Kidney (tissue), 14 donors: ENCODE results near the gene ARHGEF17. TPM values are rescaled to one million over a fixed set of nuclear protein-coding genes. Genes with fewer than 3 reads are reported as not detected.

Experiments used
- DNase-seq, 5 donors: peaks; one replicate each; pipeline ENCODE4 v3.0.0-alpha.2; 2013 to 2020
- FAIRE-seq: peaks from 2 replicates; lab custom pipeline; 2012; peaks lifted over from hg19 to GRCh38; lab: Jason Lieb, UNC
- H3K27ac ChIP-seq, 2 donors: one replicate each; pipeline ENCODE4 v1.7.0; 2013; ENCODE audit warnings: low read depth in 2 of 2, low read length in 2 of 2, inconsistent platforms in 1 of 2
- H3K27me3 ChIP-seq: one replicate; pipeline ENCODE4 v1.7.1; 2013; ENCODE audit warnings: low read length, inconsistent platforms; ENCODE audit not compliant: control insufficient read depth, insufficient read depth
- H3K36me3 ChIP-seq, 3 donors: one replicate each; pipeline versions ENCODE4 v1.7.0 to v1.7.1; 2013; ENCODE audit warnings: low read length in 3 of 3, control low read depth in 1 of 3, inconsistent platforms in 1 of 3; ENCODE audit not compliant: insufficient read depth in 3 of 3, control insufficient read depth in 2 of 3
- H3K4me1 ChIP-seq, 3 donors: one replicate each; pipeline versions ENCODE4 v1.7.0 to v1.7.1; 2013; ENCODE audit warnings: low read length in 3 of 3, inconsistent platforms in 1 of 3, low read depth in 1 of 3; ENCODE audit not compliant: control insufficient read depth in 2 of 3, insufficient read depth in 2 of 3
- H3K4me3 ChIP-seq, 3 donors: one replicate each; pipeline versions ENCODE4 v1.7.0 to v1.8.1; 2013; ENCODE audit warnings: low read length in 3 of 3, control low read depth in 1 of 3, inconsistent platforms in 1 of 3
- H3K9ac ChIP-seq, 3 donors: one replicate each; pipeline versions ENCODE4 v1.7.0 to v1.7.1; 2013; ENCODE audit warnings: low read length in 3 of 3, control low read depth in 1 of 3, inconsistent platforms in 1 of 3
- H3K9me3 ChIP-seq, 3 donors: one replicate each; pipeline versions ENCODE4 v1.7.0 to v1.7.1; 2013; ENCODE audit warnings: low read length in 3 of 3, control low read depth in 1 of 3, inconsistent platforms in 1 of 3; ENCODE audit not compliant: control insufficient read depth in 2 of 3, insufficient read depth in 1 of 3
- CTCF ChIP-seq: IDR thresholded peaks from 3 replicates; pipeline ENCODE4 v1.5.1; 2012; ENCODE audit warnings: mild to moderate bottlenecking, moderate library complexity, borderline replicate concordance; ENCODE audit not compliant: insufficient read depth; ENCODE audit errors: extremely low read depth
- intact Hi-C: fragments of 100-400 bp; cut with DNase I; formaldehyde crosslinking; loops from one replicate; pipeline ENCODE4 v1.11.1; 2022
- polyA plus RNA-seq: library from polyadenylated mRNA; stranded (reverse); fragments of 350-450 nt; fragmentation: Illumina TruSeq; extraction: RNeasy Lipid Tissue Mini Kit (QIAGEN cat#74804); gene quantifications from one replicate; pipeline ENCODE4 v1.2.3, GENCODE V29; 2014; ENCODE audit warnings: low read depth, low replicate concordance; ENCODE audit not compliant: insufficient read depth
- total RNA-seq: library from RNA; stranded (reverse); fragmentation: NEBNext Ultra II Directional; extraction: Animal tissue kit (Norgen Biotek cat#: 25700); gene quantifications from one replicate; pipeline ENCODE4 v1.2.1, GENCODE V29; 2021
- donor health status: control.
- donor health status: control.
- donor health status: control.
- donor health status: control.
- donor health status: control.
- donor health status: DM: yes; HTN: yes; CAD: no.
- donor health status: Normal renal cell carcinoma (clear cell type).

Gene ARHGEF17
- total and polyA plus RNA-seq, 2 donors from 2014 or later, result 36.6 to 68.2 TPM

- no peak overlapping the region for H3K4me3 ChIP-seq
- DNase-seq, result peak in 2 of 5 donors; percentile 6 to 9
- no peaks in the 10 kb centered on the region for H3K9me3 ChIP-seq
- no peak for FAIRE-seq
- peaks cover 4% of the 10 kb centered on the region for H3K27me3 ChIP-seq
- no peak for TF ChIP-seq CTCF
- H3K27ac ChIP-seq, result peak overlapping the region; percentile 63 to 71
- intact Hi-C loops, result no loop called here
- peaks cover 0 to 31% (median 23%) of the 10 kb centered on the region in 3 donors for H3K4me1 ChIP-seq
- no peak overlapping the region for H3K9ac ChIP-seq
- H3K36me3 ChIP-seq, result no peaks in the 10 kb centered on the region
Observed at GRCh38 chr11:73260127-73260457, 48.0 kb upstream of the ARHGEF17 start.

- no peak for FAIRE-seq
- TF ChIP-seq CTCF, result no peak
- H3K9ac ChIP-seq, result no peak overlapping the region
- peaks cover 4% of the 10 kb centered on the region for H3K27me3 ChIP-seq
- H3K4me3 ChIP-seq, result no peak overlapping the region
- no peak overlapping the region for H3K27ac ChIP-seq
- intact Hi-C loops, result no loop called here
- H3K9me3 ChIP-seq, result no peaks in the 10 kb centered on the region
- H3K36me3 ChIP-seq, result no peaks in the 10 kb centered on the region
- peak in 2 of 5 donors; percentile 3 to 23 for DNase-seq
- H3K4me1 ChIP-seq, result peaks cover 0 to 23% (median 18%) of the 10 kb centered on the region in 3 donors
Observed at GRCh38 chr11:73262851-73263495, 45.1 kb upstream of the ARHGEF17 start.

- H3K27me3 ChIP-seq, result peaks cover 4% of the 10 kb centered on the region
- H3K9ac ChIP-seq, result no peak overlapping the region
- FAIRE-seq, result no peak
- no peaks in the 10 kb centered on the region for H3K9me3 ChIP-seq
- no peak overlapping the region for H3K4me3 ChIP-seq
- no peak overlapping the region for H3K27ac ChIP-seq
- H3K4me1 ChIP-seq, result peaks cover 0 to 16% (median 11%) of the 10 kb centered on the region in 3 donors
- no peaks in the 10 kb centered on the region for H3K36me3 ChIP-seq
- intact Hi-C loops, result no loop called here
- DNase-seq, result peak in 2 of 5 donors; percentile 3 to 18
- no peak for TF ChIP-seq CTCF
Observed at GRCh38 chr11:73263640-73264039, 44.4 kb upstream of the ARHGEF17 start.
